ENCODE data around the gene DAAM2. TPM values are rescaled to one million over a fixed set of nuclear protein-coding genes. Genes with fewer than 3 reads are reported as not detected.

DAAM2 gene
- total RNA-seq, 2 donors from 2014 or later = 7.1 to 9.8 TPM

GRCh38 chr6:39835821-39836295, 43.7 kb downstream of the DAAM2 start:
- no peak for DNase-seq
- intact Hi-C loops (cut with DNase I, micrococcal nuclease) = no loop called here
- ATAC-seq = no peak

- intact Hi-C loops (cut with DNase I, micrococcal nuclease) = no loop called here
- DNase-seq = no peak
- ATAC-seq = no peak
Observed at GRCh38 chr6:39836606-39837005, 44.4 kb downstream of the DAAM2 start.

GRCh38 chr6:39839445-39839844, 47.3 kb downstream of the DAAM2 start:
- DNase-seq (no peak), ATAC-seq (no peak)
- intact Hi-C loops (cut with DNase I, micrococcal nuclease) = no loop called here

- intact Hi-C loops (cut with DNase I, micrococcal nuclease) = no loop called here
- no peak for DNase-seq
- ATAC-seq = no peak
Observed at GRCh38 chr6:39840781-39841180, 48.6 kb downstream of the DAAM2 start.

GRCh38 chr6:39841291-39841690, 49.1 kb downstream of the DAAM2 start:
- ATAC-seq (no peak), DNase-seq (no peak)
- intact Hi-C loops (cut with DNase I, micrococcal nuclease) = no loop called here

- intact Hi-C loops (cut with DNase I, micrococcal nuclease) = no loop called here
- DNase-seq = no peak
- ATAC-seq = no peak
Observed at GRCh38 chr6:39841923-39842322, 49.7 kb downstream of the DAAM2 start.

GRCh38 chr6:39843305-39844020, 51.3 kb downstream of the DAAM2 start:
- no peak for DNase-seq
- ATAC-seq = no peak
- intact Hi-C loops (cut with DNase I, micrococcal nuclease) = no loop called here

GRCh38 chr6:39844866-39845265, 52.7 kb downstream of the DAAM2 start:
- intact Hi-C loops (cut with DNase I, micrococcal nuclease) = no loop called here

GRCh38 chr6:39847221-39847620, 55.0 kb downstream of the DAAM2 start:
- no peak for ATAC-seq
- no peak for DNase-seq
- intact Hi-C loops (cut with DNase I, micrococcal nuclease) = no loop called here

More at GRCh38 chr6:39844866-39845265, 52.7 kb downstream of the DAAM2 start:
- ATAC-seq (no peak), DNase-seq (no peak)

GRCh38 chr6:39848171-39848570, 56.0 kb downstream of the DAAM2 start:
- DNase-seq (no peak), ATAC-seq (no peak)
- intact Hi-C loops (cut with DNase I, micrococcal nuclease) = no loop called here

- no peak for DNase-seq
- intact Hi-C loops (cut with DNase I, micrococcal nuclease) = no loop called here
- ATAC-seq = no peak
Observed at GRCh38 chr6:39849228-39849627, 57.1 kb downstream of the DAAM2 start.

- ATAC-seq (no peak), DNase-seq (no peak)
- intact Hi-C loops (cut with DNase I, micrococcal nuclease) = no loop called here
Observed at GRCh38 chr6:39849764-39850163, 57.6 kb downstream of the DAAM2 start.

- intact Hi-C loops (cut with DNase I, micrococcal nuclease) = no loop called here
Observed at GRCh38 chr6:39850736-39851297, 58.6 kb downstream of the DAAM2 start.

GRCh38 chr6:39851331-39851730, 59.2 kb downstream of the DAAM2 start:
- ATAC-seq = no peak
- intact Hi-C loops (cut with DNase I, micrococcal nuclease) = no loop called here
- no peak for DNase-seq

More at GRCh38 chr6:39850736-39851297, 58.6 kb downstream of the DAAM2 start:
- no peak for DNase-seq
- no peak for ATAC-seq

GRCh38 chr6:39852324-39852723, 60.1 kb downstream of the DAAM2 start:
- no peak for DNase-seq
- no peak for ATAC-seq
- intact Hi-C loops (cut with DNase I, micrococcal nuclease) = no loop called here

GRCh38 chr6:39853604-39854003, 61.4 kb downstream of the DAAM2 start:
- DNase-seq = no peak
- ATAC-seq = no peak
- intact Hi-C loops (cut with DNase I, micrococcal nuclease) = no loop called here

- DNase-seq = no peak
Observed at GRCh38 chr6:39855356-39855995, 63.3 kb downstream of the DAAM2 start.

GRCh38 chr6:39859025-39859424, 66.8 kb downstream of the DAAM2 start:
- ATAC-seq (no peak), DNase-seq (no peak)
- intact Hi-C loops (cut with DNase I, micrococcal nuclease) = no loop called here

More at GRCh38 chr6:39855356-39855995, 63.3 kb downstream of the DAAM2 start:
- no peak for ATAC-seq
- intact Hi-C loops (cut with DNase I, micrococcal nuclease) = no loop called here

- ATAC-seq = no peak
- intact Hi-C loops (cut with DNase I, micrococcal nuclease) = no loop called here
- no peak for DNase-seq
Observed at GRCh38 chr6:39861663-39862062, 69.5 kb downstream of the DAAM2 start.

All from left colon (tissue), 2 donors.